ENCODE measurements around the gene SPTBN5. TPM values are rescaled to one million over a fixed set of nuclear protein-coding genes. Genes with fewer than 3 reads are reported as not detected.

The SPTBN5 gene
- total RNA-seq, 6 experiments from 2014 or later = 0.16 to 0.34 (median 0.24) TPM

- H3K27me3 Mint-ChIP-seq (ENCODE audit: insufficient read depth) = peaks cover 1% of the 10 kb centered on the region
- DNase-seq = no peak
- peak; percentile 33; the same call in 1 of the 2 replicates for TF ChIP-seq CTCF (IDR thresholded peaks at IDR 0.05)
- no peaks in the 10 kb centered on the region for H3K9me3 Mint-ChIP-seq
- H3K27ac Mint-ChIP-seq = no peak overlapping the region
- peaks cover 54% of the 10 kb centered on the region for H3K4me1 Mint-ChIP-seq (ENCODE audit: low read depth)
- H3K4me3 Mint-ChIP-seq = no peak overlapping the region
- no peaks in the 10 kb centered on the region for H3K36me3 Mint-ChIP-seq (ENCODE audit: low read depth)
Measured at GRCh38 chr15:41806291-41807181, 87.3 kb downstream of the SPTBN5 start.

GRCh38 chr15:41805711-41806110 is 88.1 kb downstream of the SPTBN5 start:
- no peak for TF ChIP-seq CTCF (IDR thresholded peaks at IDR 0.05)
- Mint-ChIP-seq H3K27ac (peak overlapping the region; percentile 34), H3K4me3 (no peak overlapping the region), H3K4me1 (ENCODE audit: low read depth) (peaks cover 54% of the 10 kb centered on the region), H3K27me3 (ENCODE audit: insufficient read depth) (peaks cover 1% of the 10 kb centered on the region), H3K36me3 (ENCODE audit: low read depth) (peaks cover 6% of the 10 kb centered on the region; the same call in 1 of the 2 replicates), H3K9me3 (no peaks in the 10 kb centered on the region)
- no peak for DNase-seq

- no peak overlapping the region for H3K4me3 Mint-ChIP-seq
- peak overlapping the region; percentile 34 for H3K27ac Mint-ChIP-seq
- peaks cover 51% of the 10 kb centered on the region for H3K4me1 Mint-ChIP-seq (ENCODE audit: low read depth)
- H3K27me3 Mint-ChIP-seq (ENCODE audit: insufficient read depth) = peaks cover 1% of the 10 kb centered on the region
- peaks cover 12% of the 10 kb centered on the region; the same call in 1 of the 2 replicates for H3K36me3 Mint-ChIP-seq (ENCODE audit: low read depth)
- H3K9me3 Mint-ChIP-seq = no peaks in the 10 kb centered on the region
- no peak for DNase-seq
- no peak for TF ChIP-seq CTCF (IDR thresholded peaks at IDR 0.05)
Measured at GRCh38 chr15:41804916-41805666, 88.8 kb downstream of the SPTBN5 start.

- Mint-ChIP-seq H3K27me3 (ENCODE audit: insufficient read depth) (no peaks in the 10 kb centered on the region; the same call in none of the 2 replicates), H3K4me3 (no peak overlapping the region), H3K27ac (peak overlapping the region; percentile 28; the same call in 1 of the 2 replicates), H3K36me3 (ENCODE audit: low read depth) (peaks cover 18% of the 10 kb centered on the region; the same call in 1 of the 2 replicates), H3K9me3 (no peaks in the 10 kb centered on the region), H3K4me1 (ENCODE audit: low read depth) (peaks cover 51% of the 10 kb centered on the region)
- TF ChIP-seq CTCF (IDR thresholded peaks at IDR 0.05) = no peak
- no peak for DNase-seq
Measured at GRCh38 chr15:41804361-41804760, 89.5 kb downstream of the SPTBN5 start.

- H3K27ac Mint-ChIP-seq = peak overlapping the region; percentile 48
- no peak overlapping the region for H3K4me3 Mint-ChIP-seq
- H3K36me3 Mint-ChIP-seq (ENCODE audit: low read depth) = peaks cover 19% of the 10 kb centered on the region; the same call in 1 of the 2 replicates
- H3K4me1 Mint-ChIP-seq (ENCODE audit: low read depth) = peaks cover 61% of the 10 kb centered on the region
- no peaks in the 10 kb centered on the region; the same call in 1 of the 2 replicates for H3K27me3 Mint-ChIP-seq (ENCODE audit: insufficient read depth)
- H3K9me3 Mint-ChIP-seq = no peaks in the 10 kb centered on the region
- no peak for TF ChIP-seq CTCF (IDR thresholded peaks at IDR 0.05)
- peak; percentile 48 for DNase-seq
Measured at GRCh38 chr15:41801850-41802455, 91.9 kb downstream of the SPTBN5 start.
